Stimulated activated CD8-positive, alpha-beta memory T cell treated with anti-CD3 and anti-CD28 coated beads, Interleukin-2, amount 100 ng/mL, for 48 hours (primary cell): Measurements from ENCODE around the gene GSX1.
A peak's percentile ranks its signal among the peaks of the same experiment; 100 is the strongest.
"Not testable (repeated sequence)": the region's sequence is repeated elsewhere in the genome, so short reads cannot be mapped to it uniquely, and the experiment has no call there.

Experiments used
- DNase-seq, 2 donors: peaks; one replicate each; pipeline ENCODE4 v3.0.0-alpha.2; 2020; ENCODE audit warnings: low read depth in 2 of 2

The GSX1 gene

GRCh38 chr13:27794368-27794691, 2.0 kb downstream of the GSX1 start:
- DNase-seq, result no peak

- no peak for DNase-seq
Measured at GRCh38 chr13:27794921-27795717, 2.8 kb downstream of the GSX1 start.

- DNase-seq, result no peak
Measured at GRCh38 chr13:27795718-27796019, 3.4 kb downstream of the GSX1 start.

- no peak for DNase-seq
Measured at GRCh38 chr13:27796544-27797227, 4.4 kb downstream of the GSX1 start.

- no peak for DNase-seq
Measured at GRCh38 chr13:27797228-27797624, 4.9 kb downstream of the GSX1 start.

GRCh38 chr13:27806744-27807387, 14.6 kb downstream of the GSX1 start:
- no peak for DNase-seq

- DNase-seq, result no peak
Measured at GRCh38 chr13:27808851-27809550, 16.7 kb downstream of the GSX1 start.

- DNase-seq, result no peak
Measured at GRCh38 chr13:27810009-27810408, 17.7 kb downstream of the GSX1 start.

- no peak for DNase-seq
Measured at GRCh38 chr13:27810461-27810860, 18.2 kb downstream of the GSX1 start.

GRCh38 chr13:27813826-27814225, 21.5 kb downstream of the GSX1 start:
- DNase-seq, result no peak

GRCh38 chr13:27817832-27818231, 25.5 kb downstream of the GSX1 start:
- DNase-seq, result not testable (repeated sequence)

- no peak for DNase-seq
Measured at GRCh38 chr13:27820524-27821482, 28.5 kb downstream of the GSX1 start.

- DNase-seq, result no peak
Measured at GRCh38 chr13:27821566-27821965, 29.3 kb downstream of the GSX1 start.

GRCh38 chr13:27822258-27822872, 30.1 kb downstream of the GSX1 start:
- DNase-seq, result no peak

GRCh38 chr13:27822873-27823311, 30.6 kb downstream of the GSX1 start:
- DNase-seq, result no peak

- no peak for DNase-seq
Measured at GRCh38 chr13:27824121-27824520, 31.8 kb downstream of the GSX1 start.

- DNase-seq, result no peak
Measured at GRCh38 chr13:27825072-27825471, 32.8 kb downstream of the GSX1 start.

- DNase-seq, result peak; percentile 31 to 58
Measured at GRCh38 chr13:27826379-27827353, 34.4 kb downstream of the GSX1 start.

- no peak for DNase-seq
Measured at GRCh38 chr13:27827646-27828045, 35.4 kb downstream of the GSX1 start.

- DNase-seq, result peak; percentile 48 to 51
Measured at GRCh38 chr13:27830010-27830409, 37.7 kb downstream of the GSX1 start.
